ENCODE measurements around the gene AMH. TPM values are rescaled to one million over a fixed set of nuclear protein-coding genes. Genes with fewer than 3 reads are reported as not detected.

The AMH gene
- total RNA-seq, 2 donors from 2014 or later: 0.92 to 0.95 TPM

DNA sequence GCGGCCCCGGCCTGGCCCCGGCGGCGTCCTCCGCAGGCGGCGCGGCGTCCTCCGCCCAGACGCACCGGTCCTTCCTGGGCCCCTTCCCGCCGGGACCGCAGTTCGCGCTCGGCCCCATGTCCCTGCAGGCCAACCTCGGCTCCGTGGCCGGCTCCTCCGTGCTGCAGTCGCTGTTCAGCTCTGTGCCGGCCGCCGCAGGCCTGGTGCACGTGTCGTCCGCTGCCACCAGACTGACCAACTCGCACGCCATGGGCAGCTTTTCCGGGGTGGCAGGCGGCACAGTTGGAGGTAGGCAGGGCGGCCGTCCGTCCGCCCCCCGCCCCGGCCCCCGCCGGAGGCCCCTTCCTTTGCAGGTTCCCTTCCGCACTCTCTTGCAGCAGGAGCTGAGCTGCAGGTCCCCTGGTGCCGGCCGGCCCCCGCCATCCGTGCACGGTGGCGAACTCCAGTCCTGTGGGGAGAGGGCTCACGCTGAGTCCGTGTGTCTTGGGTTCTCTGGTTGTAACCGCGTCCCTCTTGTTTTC is 22.2 kb upstream of the AMH start:
- no peaks in the 10 kb centered on the region for H3K27me3 ChIP-seq (replicated peaks; ENCODE audit: insufficient read depth)
- no peak overlapping the region for H3K27ac ChIP-seq
- TF ChIP-seq, protein P1, sequence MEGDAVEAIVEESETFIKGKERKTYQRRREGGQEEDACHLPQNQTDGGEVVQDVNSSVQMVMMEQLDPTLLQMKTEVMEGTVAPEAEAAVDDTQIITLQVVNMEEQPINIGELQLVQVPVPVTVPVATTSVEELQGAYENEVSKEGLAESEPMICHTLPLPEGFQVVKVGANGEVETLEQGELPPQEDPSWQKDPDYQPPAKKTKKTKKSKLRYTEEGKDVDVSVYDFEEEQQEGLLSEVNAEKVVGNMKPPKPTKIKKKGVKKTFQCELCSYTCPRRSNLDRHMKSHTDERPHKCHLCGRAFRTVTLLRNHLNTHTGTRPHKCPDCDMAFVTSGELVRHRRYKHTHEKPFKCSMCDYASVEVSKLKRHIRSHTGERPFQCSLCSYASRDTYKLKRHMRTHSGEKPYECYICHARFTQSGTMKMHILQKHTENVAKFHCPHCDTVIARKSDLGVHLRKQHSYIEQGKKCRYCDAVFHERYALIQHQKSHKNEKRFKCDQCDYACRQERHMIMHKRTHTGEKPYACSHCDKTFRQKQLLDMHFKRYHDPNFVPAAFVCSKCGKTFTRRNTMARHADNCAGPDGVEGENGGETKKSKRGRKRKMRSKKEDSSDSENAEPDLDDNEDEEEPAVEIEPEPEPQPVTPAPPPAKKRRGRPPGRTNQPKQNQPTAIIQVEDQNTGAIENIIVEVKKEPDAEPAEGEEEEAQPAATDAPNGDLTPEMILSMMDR (IDR thresholded peaks at IDR 0.05): no peak
- no peaks in the 10 kb centered on the region for H3K4me1 ChIP-seq (ENCODE audit: control insufficient read depth in 1 of 2, low read depth in 2 of 2)
- ATAC-seq (ENCODE audit: insufficient number of reproducible peaks, low FRiP score, low read depth) (no peak), DNase-seq (ENCODE audit: low spot score) (no peak)
- H3K36me3 ChIP-seq: peaks cover 40% of the 10 kb centered on the region
- no peaks in the 10 kb centered on the region for H3K9me3 ChIP-seq
- no peak overlapping the region for H3K4me3 ChIP-seq

DNA sequence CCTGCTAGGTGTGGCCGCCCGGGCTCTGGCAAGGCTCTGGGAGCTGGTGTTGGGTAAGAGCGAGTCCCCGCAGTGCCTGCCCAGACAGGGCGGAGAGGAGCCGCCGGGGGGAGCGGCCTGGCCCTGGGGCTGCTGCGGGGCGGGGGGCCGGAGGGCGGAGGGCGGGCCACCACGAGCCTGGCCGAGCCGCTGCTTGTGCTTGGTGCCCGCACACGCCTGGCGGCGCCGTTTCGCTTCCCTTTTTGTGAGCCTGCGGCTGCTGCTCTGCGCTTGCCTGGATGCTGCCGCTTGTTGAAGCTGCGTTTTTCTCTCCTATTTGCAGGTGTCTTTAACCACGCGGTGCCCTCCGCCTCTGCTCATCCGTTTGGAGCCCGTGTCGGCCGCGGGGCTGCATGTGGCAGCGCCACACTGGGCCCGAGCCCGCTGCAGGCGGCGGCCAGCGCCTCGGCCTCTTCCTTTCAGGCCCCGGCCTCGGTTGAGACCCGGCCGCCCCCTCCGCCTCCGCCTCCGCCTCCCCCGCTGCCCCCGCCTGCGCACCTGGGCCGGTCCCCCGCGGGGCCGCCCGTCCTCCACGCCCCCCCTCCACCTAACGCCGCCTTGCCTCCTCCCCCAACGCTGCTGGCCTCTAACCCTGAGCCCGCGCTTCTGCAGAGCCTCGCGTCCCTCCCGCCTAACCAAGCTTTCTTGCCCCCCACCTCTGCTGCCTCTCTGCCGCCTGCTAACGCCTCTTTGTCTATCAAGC is 21.5 kb upstream of the AMH start:
- TF ChIP-seq, protein P1 (IDR thresholded peaks at IDR 0.05): no peak
- Histone ChIP-seq H3K4me1 (ENCODE audit: control insufficient read depth in 1 of 2, low read depth in 2 of 2) (no peaks in the 10 kb centered on the region), H3K27ac (no peak overlapping the region), H3K36me3 (peaks cover 40% of the 10 kb centered on the region), H3K4me3 (no peak overlapping the region), H3K27me3 (replicated peaks; ENCODE audit: insufficient read depth) (no peaks in the 10 kb centered on the region), H3K9me3 (no peaks in the 10 kb centered on the region)
- DNase-seq (ENCODE audit: low spot score): no peak
- ATAC-seq (ENCODE audit: insufficient number of reproducible peaks, low FRiP score, low read depth): no peak

DNA sequence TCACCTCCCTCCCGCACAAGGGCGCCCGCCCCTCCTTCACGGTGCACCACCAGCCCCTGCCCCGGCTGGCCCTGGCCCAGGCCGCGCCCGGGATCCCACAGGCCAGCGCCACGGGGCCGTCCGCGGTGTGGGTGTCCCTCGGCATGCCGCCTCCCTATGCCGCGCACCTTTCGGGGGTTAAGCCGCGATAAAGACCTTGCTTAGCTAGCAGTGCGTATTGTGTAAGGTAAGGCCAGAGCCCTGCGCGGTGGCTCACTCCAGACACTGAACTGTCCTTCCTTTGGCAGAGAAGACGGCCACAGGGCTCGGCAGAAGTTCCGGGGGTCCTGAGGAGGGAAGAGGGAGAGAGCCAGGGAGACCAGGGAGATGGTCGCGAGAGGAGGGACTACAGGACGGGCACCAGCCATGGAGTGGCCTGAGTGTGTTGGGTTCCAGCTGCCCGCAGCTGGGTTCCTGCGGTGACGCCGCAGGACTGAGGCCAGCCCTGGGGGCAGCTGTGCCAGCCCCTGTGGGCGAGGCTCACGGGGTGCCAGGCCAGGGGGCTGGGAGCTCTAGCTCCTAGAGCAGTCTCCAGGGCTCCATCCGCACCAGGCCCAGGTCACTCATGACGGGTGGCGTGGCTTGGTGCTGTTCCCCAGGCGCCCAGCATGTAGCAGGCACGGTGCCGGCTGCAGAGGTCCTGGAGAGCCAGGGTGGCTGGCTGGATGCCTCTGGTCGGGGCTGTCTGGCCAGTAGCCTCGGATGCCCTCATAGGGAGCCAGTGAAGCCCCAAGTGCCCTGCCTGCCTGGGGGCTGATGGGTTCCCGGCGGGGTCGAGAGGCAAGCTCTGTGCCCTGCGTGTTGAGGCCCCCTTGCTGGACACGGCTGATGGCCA is 20.7 kb upstream of the AMH start:
- ATAC-seq (ENCODE audit: insufficient number of reproducible peaks, low FRiP score, low read depth) (no peak), DNase-seq (ENCODE audit: low spot score) (no peak)
- H3K27me3 ChIP-seq (replicated peaks; ENCODE audit: insufficient read depth): no peaks in the 10 kb centered on the region
- peaks cover 0 to 4% of the 10 kb centered on the region in 2 donors for H3K4me1 ChIP-seq (ENCODE audit: control insufficient read depth in 1 of 2, low read depth in 2 of 2)
- H3K36me3 ChIP-seq: peaks cover 42% of the 10 kb centered on the region
- no peak overlapping the region for H3K27ac ChIP-seq
- H3K9me3 ChIP-seq: no peaks in the 10 kb centered on the region
- TF ChIP-seq, protein P1 (IDR thresholded peaks at IDR 0.05): no peak
- no peak overlapping the region for H3K4me3 ChIP-seq

DNA sequence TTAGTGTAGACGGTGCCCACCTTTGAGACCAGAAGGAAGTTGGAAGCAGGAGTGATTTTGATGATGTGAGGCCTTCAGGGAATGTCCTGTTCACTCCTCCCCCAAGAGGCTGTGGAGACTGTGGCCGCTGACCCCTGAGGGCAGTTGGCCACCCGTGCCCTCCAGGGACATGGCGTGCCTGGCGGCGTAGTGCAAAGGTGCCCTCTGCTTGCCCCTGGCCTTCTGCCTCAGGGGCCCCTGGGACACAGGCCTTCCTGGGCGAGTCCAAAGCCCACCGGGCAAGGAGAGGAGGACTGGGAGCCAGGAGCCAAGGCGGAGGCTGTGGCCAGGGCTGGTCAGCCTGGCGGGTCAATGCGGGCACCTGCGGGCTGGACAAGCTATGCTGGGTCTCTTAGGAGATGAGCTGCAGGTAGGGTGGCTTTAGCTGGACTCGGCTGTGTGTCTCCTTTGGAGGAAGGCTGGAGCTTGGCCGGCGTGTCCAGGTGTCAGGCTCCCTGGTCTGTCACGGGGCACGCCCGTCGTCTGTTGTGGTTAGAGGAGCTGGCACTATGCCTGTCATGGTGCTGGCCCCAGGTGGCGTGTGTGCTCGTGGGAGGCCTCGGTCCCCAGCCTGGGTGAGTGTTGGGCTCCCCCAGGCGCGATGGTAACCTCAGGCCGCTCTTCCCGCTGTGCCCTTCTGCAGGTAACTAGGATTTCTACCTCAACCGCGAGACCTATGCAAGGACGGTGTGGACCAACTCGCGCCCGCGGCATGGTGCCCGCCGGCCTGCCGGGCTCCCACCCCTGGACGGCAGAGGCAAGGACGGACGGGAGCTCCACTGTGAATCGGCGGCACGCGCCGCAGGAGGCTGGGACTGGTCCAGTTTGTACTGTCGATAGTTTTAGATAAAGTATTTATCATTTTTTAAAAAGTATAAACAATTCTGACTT is 19.8 kb upstream of the AMH start:
- ATAC-seq (ENCODE audit: insufficient number of reproducible peaks, low FRiP score, low read depth): no peak
- peaks cover 38% of the 10 kb centered on the region for H3K36me3 ChIP-seq
- TF ChIP-seq, protein P1 (IDR thresholded peaks at IDR 0.05): no peak

More for the DNA sequence above, 19.8 kb upstream of the AMH start:
- no peaks in the 10 kb centered on the region for H3K27me3 ChIP-seq (replicated peaks; ENCODE audit: insufficient read depth)
- H3K27ac ChIP-seq: no peak overlapping the region
- DNase-seq (ENCODE audit: low spot score): no peak
- H3K9me3 ChIP-seq: no peaks in the 10 kb centered on the region
- peaks cover under 1 to 11% of the 10 kb centered on the region in 2 donors for H3K4me1 ChIP-seq (ENCODE audit: control insufficient read depth in 1 of 2, low read depth in 2 of 2)
- no peak overlapping the region for H3K4me3 ChIP-seq
